GM10266 (cell line): ENCODE measurements around the gene PARVB.
A peak's percentile ranks its signal among the peaks of the same experiment; 100 is the strongest.

Source experiments
- DNase-seq: peaks from one replicate; pipeline ENCODE4 v3.0.0; 2012; ENCODE audit errors: extremely low spot score
- CTCF ChIP-seq: IDR thresholded peaks from 2 replicates; pipeline ENCODE4 v1.5.1; 2012; ENCODE audit warnings: mild to moderate bottlenecking, low read depth; ENCODE audit not compliant: control insufficient read depth, insufficient read depth; ENCODE audit errors: missing control alignments

Gene PARVB

GRCh38 chr22:44057401-44057987, 33.4 kb downstream of the PARVB start:
- no peak for TF ChIP-seq CTCF
- DNase-seq: no peak

GRCh38 chr22:44063462-44064371, 39.6 kb downstream of the PARVB start:
- no peak for DNase-seq
- no peak for TF ChIP-seq CTCF

- no peak for DNase-seq
- TF ChIP-seq CTCF: no peak
Observed at GRCh38 chr22:44067033-44067432, 42.9 kb downstream of the PARVB start.

GRCh38 chr22:44067901-44068300, 43.8 kb downstream of the PARVB start:
- no peak for TF ChIP-seq CTCF
- DNase-seq: no peak

- peak; percentile 35 for TF ChIP-seq CTCF
- DNase-seq: peak; percentile 77
Observed at GRCh38 chr22:44068422-44069191, 44.5 kb downstream of the PARVB start.

- TF ChIP-seq CTCF: no peak
- no peak for DNase-seq
Observed at GRCh38 chr22:44070029-44070428, 45.9 kb downstream of the PARVB start.
